Effector CD4-positive, alpha-beta T cell (primary cell): Measurements from ENCODE around the gene ZFTA.

Experiments
- DNase-seq: peaks from one replicate; pipeline ENCODE4 v3.0.0-alpha.2; 2020

Gene ZFTA

DNA sequence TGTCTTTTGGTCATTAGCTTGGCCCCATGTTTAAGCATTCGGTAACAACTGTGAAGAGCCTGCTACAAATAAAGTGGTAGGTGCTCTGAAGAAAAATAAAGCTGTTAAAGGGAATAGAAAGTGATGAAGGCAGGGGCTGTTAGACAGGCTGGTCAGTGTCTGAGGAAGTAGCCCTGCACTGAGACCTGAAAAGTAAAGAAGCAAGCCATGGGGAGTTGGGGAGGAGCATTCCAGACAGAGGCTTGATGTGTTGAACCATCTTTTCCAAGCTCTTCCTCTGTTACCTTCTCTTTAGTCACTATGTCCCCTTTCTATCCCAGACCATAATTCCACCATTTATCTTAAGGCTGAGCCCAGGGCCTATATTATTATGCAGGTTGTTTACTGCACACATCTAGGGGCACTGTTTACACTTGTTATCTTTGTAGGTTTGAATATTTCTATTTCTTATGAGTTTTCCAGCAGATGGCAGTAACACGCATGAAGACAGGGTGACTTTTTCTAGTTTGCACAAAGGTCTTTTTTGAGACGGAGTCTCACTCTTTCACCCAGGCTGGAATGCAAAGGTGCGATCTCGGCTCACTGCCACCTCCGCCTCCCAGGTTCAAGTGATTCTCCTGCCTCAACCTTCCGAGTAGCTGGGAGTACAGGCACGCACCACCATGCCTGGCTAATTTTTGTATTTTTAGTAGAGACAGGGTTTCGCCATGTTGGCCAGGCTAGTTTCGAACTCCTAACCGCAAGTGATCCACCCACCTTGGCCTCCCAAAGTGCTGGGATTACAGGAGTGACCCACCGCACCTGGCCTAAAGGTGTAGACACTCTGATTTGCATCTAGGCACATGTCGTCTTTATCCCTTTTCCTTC, 23.0 kb downstream of the ZFTA start:
- DNase-seq = no peak

- peak; percentile 65 for DNase-seq
Observed at GRCh38 chr11:63738720-63739360, 29.7 kb downstream of the ZFTA start.

DNA sequence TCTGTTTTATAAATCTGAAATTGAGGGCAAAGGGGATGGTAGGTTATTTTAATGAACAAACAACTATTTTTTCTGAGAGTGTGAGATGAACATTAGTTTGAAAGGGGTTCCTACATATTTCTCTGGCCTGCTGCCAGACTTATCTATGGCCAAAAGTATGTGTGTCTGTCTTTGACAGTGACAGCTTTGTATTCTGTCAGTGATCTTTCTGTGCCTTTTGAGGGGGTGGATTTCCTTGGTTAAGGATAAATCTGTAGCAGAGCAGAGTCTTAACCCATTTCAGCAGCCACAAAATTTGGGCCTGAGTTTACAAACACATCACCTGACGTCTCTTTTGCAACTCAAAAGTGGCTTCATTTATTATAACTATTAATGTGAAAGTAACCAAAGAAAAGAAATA, 30.9 kb downstream of the ZFTA start:
- no peak for DNase-seq

DNA sequence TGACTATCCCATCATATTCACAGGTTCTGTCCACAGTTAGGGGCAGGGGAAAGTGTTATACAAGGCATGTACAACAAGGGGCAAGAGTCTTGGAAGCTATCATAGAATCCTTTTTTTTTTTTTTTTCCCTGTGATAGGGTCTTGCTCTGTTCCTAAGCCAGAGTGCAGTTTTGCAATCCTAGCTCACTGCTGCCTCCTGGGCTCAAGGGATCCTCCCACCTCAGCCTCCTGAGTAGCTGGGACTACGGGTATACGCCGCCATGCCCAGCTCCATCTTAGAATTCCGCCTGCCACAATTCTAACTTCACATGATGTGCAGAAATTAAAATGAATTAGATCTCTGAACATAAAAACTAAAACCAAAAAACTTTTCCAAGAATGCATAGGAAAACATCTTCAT, 31.7 kb downstream of the ZFTA start:
- DNase-seq = no peak

- DNase-seq = no peak
Observed at GRCh38 chr11:63729326-63729725, 39.2 kb downstream of the ZFTA start.

- DNase-seq = no peak
Observed at GRCh38 chr11:63720611-63721010, 48.0 kb downstream of the ZFTA start.

DNA sequence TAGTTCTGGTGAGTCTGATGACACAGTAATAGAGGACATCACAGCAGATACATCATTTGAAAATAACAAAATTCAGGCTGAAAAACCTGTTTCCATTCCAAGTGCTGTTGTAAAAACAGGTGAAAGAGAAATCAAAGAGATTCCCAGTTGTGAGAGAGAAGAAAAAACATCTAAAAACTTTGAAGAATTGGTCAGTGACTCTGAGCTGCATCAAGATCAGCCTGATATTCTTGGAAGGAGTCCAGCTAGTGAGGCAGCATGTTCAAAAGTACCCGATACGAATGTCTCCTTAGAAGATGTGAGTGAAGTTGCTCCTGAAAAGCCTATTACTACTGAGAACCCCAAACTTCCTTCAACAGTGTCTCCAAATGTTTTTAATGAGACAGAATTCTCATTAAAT, 48.6 kb downstream of the ZFTA start:
- no peak for DNase-seq

- no peak for DNase-seq
Observed at GRCh38 chr11:63719001-63719400, 49.6 kb downstream of the ZFTA start.
